ENCODE data around the gene ROR1.

DNA sequence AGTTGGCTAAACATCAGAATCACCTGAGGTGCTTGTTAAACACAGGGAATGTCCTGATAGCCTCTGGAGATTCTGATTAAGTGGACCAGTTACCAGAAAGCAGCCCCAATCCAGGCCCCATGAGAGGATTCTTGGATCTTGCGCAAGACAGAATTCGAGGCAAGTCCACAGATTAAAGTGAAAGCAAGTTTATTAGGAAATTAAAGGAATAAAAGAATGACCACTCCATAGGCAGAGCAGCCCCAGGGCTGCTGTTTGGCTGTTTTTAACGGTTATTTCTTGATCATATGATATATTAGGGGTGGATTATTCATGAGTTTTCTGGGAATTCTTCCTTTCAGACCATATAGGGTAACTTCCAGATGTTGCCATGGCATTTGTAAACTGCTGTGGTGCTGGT, 176.2 kb downstream of the ROR1 start:
- TF ChIP-seq, protein P1, sequence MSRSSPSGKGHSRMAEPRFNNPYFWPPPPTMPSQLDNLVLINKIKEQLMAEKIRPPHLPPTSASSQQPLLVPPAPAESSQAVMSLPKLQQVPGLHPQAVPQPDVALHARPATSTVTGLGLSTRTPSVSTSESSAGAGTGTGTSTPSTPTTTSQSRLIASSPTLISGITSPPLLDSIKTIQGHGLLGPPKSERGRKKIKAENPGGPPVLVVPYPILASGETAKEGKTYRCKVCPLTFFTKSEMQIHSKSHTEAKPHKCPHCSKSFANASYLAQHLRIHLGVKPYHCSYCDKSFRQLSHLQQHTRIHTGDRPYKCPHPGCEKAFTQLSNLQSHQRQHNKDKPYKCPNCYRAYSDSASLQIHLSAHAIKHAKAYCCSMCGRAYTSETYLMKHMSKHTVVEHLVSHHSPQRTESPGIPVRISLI (CRISPR knock-in tag; IDR thresholded peaks at IDR 0.05; ENCODE audit: borderline replicate concordance) = no peak
- TF ChIP-seq MTA3 (CRISPR knock-in tag; IDR thresholded peaks at IDR 0.05) (no peak), THAP11 (CRISPR knock-in tag; IDR thresholded peaks at IDR 0.05) (no peak), ATF1 (CRISPR knock-in tag; IDR thresholded peaks at IDR 0.05) (no peak), EZH2 (conservative IDR thresholded peaks at IDR 0.05; ENCODE audit: low read depth, low read length) (no peak), FOXA3 (CRISPR knock-in tag; IDR thresholded peaks at IDR 0.05) (no peak), POLR2A (IDR thresholded peaks at IDR 0.05; ENCODE audit: insufficient read depth in 1 of 2, low read depth in 2 of 2, low read length in 2 of 2) (no peak), GABPA (IDR thresholded peaks at IDR 0.05; ENCODE audit: low read depth, low read length) (no peak), GABPA (CRISPR knock-in tag; IDR thresholded peaks at IDR 0.05; ENCODE audit: low read depth) (no peak), MEIS2 (CRISPR knock-in tag; IDR thresholded peaks at IDR 0.05) (no peak)
- TF ChIP-seq, protein P2, sequence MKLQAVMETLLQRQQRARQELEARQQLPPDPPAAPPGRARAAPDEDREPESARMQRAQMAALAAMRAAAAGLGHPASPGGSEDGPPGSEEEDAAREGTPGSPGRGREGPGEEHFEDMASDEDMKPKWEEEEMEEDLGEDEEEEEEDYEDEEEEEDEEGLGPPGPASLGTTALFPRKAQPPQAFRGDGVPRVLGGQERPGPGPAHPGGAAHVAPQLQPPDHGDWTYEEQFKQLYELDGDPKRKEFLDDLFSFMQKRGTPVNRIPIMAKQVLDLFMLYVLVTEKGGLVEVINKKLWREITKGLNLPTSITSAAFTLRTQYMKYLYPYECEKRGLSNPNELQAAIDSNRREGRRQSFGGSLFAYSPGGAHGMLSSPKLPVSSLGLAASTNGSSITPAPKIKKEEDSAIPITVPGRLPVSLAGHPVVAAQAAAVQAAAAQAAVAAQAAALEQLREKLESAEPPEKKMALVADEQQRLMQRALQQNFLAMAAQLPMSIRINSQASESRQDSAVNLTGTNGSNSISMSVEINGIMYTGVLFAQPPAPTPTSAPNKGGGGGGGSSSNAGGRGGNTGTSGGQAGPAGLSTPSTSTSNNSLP (IDR thresholded peaks at IDR 0.05; ENCODE audit: low read depth, low read length) = no peak
- TF ChIP-seq, protein P3, sequence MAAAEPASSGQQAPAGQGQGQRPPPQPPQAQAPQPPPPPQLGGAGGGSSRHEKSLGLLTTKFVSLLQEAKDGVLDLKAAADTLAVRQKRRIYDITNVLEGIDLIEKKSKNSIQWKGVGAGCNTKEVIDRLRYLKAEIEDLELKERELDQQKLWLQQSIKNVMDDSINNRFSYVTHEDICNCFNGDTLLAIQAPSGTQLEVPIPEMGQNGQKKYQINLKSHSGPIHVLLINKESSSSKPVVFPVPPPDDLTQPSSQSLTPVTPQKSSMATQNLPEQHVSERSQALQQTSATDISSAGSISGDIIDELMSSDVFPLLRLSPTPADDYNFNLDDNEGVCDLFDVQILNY (CRISPR knock-in tag; conservative IDR thresholded peaks at IDR 0.05) = no peak
- TF ChIP-seq, protein P4, sequence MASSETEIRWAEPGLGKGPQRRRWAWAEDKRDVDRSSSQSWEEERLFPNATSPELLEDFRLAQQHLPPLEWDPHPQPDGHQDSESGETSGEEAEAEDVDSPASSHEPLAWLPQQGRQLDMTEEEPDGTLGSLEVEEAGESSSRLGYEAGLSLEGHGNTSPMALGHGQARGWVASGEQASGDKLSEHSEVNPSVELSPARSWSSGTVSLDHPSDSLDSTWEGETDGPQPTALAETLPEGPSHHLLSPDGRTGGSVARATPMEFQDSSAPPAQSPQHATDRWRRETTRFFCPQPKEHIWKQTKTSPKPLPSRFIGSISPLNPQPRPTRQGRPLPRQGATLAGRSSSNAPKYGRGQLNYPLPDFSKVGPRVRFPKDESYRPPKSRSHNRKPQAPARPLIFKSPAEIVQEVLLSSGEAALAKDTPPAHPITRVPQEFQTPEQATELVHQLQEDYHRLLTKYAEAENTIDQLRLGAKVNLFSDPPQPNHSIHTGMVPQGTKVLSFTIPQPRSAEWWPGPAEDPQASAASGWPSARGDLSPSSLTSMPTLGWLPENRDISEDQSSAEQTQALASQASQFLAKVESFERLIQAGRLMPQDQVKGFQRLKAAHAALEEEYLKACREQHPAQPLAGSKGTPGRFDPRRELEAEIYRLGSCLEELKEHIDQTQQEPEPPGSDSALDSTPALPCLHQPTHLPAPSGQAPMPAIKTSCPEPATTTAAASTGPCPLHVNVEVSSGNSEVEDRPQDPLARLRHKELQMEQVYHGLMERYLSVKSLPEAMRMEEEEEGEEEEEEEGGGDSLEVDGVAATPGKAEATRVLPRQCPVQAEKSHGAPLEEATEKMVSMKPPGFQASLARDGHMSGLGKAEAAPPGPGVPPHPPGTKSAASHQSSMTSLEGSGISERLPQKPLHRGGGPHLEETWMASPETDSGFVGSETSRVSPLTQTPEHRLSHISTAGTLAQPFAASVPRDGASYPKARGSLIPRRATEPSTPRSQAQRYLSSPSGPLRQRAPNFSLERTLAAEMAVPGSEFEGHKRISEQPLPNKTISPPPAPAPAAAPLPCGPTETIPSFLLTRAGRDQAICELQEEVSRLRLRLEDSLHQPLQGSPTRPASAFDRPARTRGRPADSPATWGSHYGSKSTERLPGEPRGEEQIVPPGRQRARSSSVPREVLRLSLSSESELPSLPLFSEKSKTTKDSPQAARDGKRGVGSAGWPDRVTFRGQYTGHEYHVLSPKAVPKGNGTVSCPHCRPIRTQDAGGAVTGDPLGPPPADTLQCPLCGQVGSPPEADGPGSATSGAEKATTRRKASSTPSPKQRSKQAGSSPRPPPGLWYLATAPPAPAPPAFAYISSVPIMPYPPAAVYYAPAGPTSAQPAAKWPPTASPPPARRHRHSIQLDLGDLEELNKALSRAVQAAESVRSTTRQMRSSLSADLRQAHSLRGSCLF (CRISPR knock-in tag; IDR thresholded peaks at IDR 0.05; ENCODE audit: borderline replicate concordance) = no peak
- TF ChIP-seq, protein P5, sequence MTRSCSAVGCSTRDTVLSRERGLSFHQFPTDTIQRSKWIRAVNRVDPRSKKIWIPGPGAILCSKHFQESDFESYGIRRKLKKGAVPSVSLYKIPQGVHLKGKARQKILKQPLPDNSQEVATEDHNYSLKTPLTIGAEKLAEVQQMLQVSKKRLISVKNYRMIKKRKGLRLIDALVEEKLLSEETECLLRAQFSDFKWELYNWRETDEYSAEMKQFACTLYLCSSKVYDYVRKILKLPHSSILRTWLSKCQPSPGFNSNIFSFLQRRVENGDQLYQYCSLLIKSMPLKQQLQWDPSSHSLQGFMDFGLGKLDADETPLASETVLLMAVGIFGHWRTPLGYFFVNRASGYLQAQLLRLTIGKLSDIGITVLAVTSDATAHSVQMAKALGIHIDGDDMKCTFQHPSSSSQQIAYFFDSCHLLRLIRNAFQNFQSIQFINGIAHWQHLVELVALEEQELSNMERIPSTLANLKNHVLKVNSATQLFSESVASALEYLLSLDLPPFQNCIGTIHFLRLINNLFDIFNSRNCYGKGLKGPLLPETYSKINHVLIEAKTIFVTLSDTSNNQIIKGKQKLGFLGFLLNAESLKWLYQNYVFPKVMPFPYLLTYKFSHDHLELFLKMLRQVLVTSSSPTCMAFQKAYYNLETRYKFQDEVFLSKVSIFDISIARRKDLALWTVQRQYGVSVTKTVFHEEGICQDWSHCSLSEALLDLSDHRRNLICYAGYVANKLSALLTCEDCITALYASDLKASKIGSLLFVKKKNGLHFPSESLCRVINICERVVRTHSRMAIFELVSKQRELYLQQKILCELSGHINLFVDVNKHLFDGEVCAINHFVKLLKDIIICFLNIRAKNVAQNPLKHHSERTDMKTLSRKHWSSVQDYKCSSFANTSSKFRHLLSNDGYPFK (CRISPR knock-in tag; IDR thresholded peaks at IDR 0.05; ENCODE audit: borderline replicate concordance) = no peak

Data from HepG2 (cell line).